Stimulated activated CD4-positive, alpha-beta T cell treated with anti-CD3 and anti-CD28 coated beads, Interleukin-4, amount 100 ng/mL, for 1 hour (primary cell): ENCODE data around the gene DPM3.
"Not testable (repeated sequence)": the region's sequence is repeated elsewhere in the genome, so short reads cannot be mapped to it uniquely, and the experiment has no call there.

Experiments
- DNase-seq: peaks from one replicate; pipeline ENCODE4 v3.0.0-alpha.2; 2020

Gene DPM3

GRCh38 chr1:155155996-155156643 is 15.8 kb upstream of the DPM3 start:
- not testable (repeated sequence) for DNase-seq

GRCh38 chr1:155145491-155145890 is 5.2 kb upstream of the DPM3 start:
- DNase-seq, result no peak

GRCh38 chr1:155141749-155142148 is 1.4 kb upstream of the DPM3 start:
- DNase-seq, result no peak

GRCh38 chr1:155140630-155140953 is 261 bp upstream of the DPM3 start:
- no peak for DNase-seq

GRCh38 chr1:155137154-155137949 is 3.0 kb downstream of the DPM3 start:
- DNase-seq, result no peak

- DNase-seq, result no peak
Measured at GRCh38 chr1:155136748-155137147, 3.6 kb downstream of the DPM3 start.

GRCh38 chr1:155135415-155136028 is 4.8 kb downstream of the DPM3 start, which contains the start of gene SLC50A1:
Gene SLC50A1, plus strand, starts transcription at chr1:155135852. Its CDS starts 60 bp downstream, at chr1:155135912.
- DNase-seq, result peak; percentile 93

GRCh38 chr1:155134880-155135414 is 5.4 kb downstream of the DPM3 start:
- DNase-seq, result peak; percentile 78

- no peak for DNase-seq
Measured at GRCh38 chr1:155134322-155134721, 6.0 kb downstream of the DPM3 start.

GRCh38 chr1:155133799-155134281 is 6.5 kb downstream of the DPM3 start:
- DNase-seq, result no peak

- DNase-seq, result no peak
Measured at GRCh38 chr1:155131856-155132255, 8.5 kb downstream of the DPM3 start.

- DNase-seq, result no peak
Measured at GRCh38 chr1:155131285-155131684, 9.0 kb downstream of the DPM3 start.

GRCh38 chr1:155130272-155131006 is 9.9 kb downstream of the DPM3 start:
- no peak for DNase-seq

- no peak for DNase-seq
Measured at GRCh38 chr1:155128755-155129473, 11.4 kb downstream of the DPM3 start.

GRCh38 chr1:155127967-155128754 is 12.2 kb downstream of the DPM3 start:
- no peak for DNase-seq

GRCh38 chr1:155127105-155127966 is 13.0 kb downstream of the DPM3 start, which contains the start of gene EFNA1:
Gene EFNA1, plus strand, starts transcription at chr1:155127876. Its CDS starts 102 bp downstream, at chr1:155127978.
- DNase-seq, result peak; percentile 46

GRCh38 chr1:155126556-155127104 is 13.7 kb downstream of the DPM3 start:
- DNase-seq, result peak; percentile 39

- DNase-seq, result no peak
Measured at GRCh38 chr1:155125946-155126555, 14.3 kb downstream of the DPM3 start.

GRCh38 chr1:155125511-155125945 is 14.8 kb downstream of the DPM3 start:
- no peak for DNase-seq
